ENCODE data around the gene SUPT5H. TPM values are rescaled to one million over a fixed set of nuclear protein-coding genes. Genes with fewer than 3 reads are reported as not detected.

SUPT5H gene
- total and polyA plus RNA-seq, 2 experiments from 2014 or later, result 71.6 to 184 TPM

- WGBS (ENCODE audit: low lambda C conversion rate, missing lambda C conversion rate), result 89% methylated on average over 7 of the region's 7 CpGs
- TF ChIP-seq, protein P1, sequence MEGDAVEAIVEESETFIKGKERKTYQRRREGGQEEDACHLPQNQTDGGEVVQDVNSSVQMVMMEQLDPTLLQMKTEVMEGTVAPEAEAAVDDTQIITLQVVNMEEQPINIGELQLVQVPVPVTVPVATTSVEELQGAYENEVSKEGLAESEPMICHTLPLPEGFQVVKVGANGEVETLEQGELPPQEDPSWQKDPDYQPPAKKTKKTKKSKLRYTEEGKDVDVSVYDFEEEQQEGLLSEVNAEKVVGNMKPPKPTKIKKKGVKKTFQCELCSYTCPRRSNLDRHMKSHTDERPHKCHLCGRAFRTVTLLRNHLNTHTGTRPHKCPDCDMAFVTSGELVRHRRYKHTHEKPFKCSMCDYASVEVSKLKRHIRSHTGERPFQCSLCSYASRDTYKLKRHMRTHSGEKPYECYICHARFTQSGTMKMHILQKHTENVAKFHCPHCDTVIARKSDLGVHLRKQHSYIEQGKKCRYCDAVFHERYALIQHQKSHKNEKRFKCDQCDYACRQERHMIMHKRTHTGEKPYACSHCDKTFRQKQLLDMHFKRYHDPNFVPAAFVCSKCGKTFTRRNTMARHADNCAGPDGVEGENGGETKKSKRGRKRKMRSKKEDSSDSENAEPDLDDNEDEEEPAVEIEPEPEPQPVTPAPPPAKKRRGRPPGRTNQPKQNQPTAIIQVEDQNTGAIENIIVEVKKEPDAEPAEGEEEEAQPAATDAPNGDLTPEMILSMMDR (IDR thresholded peaks at IDR 0.05; ENCODE audit: poor library complexity), result no peak
- no peak for TF ChIP-seq EZH2phosphoT487 (IDR thresholded peaks at IDR 0.05; ENCODE audit: low read depth, severe bottlenecking, unreplicated experiment)
- no peak for TF ChIP-seq EZH2 (IDR thresholded peaks at IDR 0.05; ENCODE audit: borderline replicate concordance)
- Histone ChIP-seq H3K4me1 (ENCODE audit: insufficient read depth) (no peaks in the 10 kb centered on the region), H3K27ac (no peak overlapping the region), H3K4me3 (no peak overlapping the region), H3K27me3 (no peaks in the 10 kb centered on the region), H2AFZ (no peak overlapping the region), H3K4me2 (no peak overlapping the region), H4K20me1 (ENCODE audit: insufficient read depth, poor library complexity, severe bottlenecking) (no peaks in the 10 kb centered on the region), H3K9me3 (ENCODE audit: low read depth) (no peaks in the 10 kb centered on the region), H3K9me2 (replicated peaks; ENCODE audit: insufficient read depth) (no peaks in the 10 kb centered on the region), H3K36me3 (replicated peaks; ENCODE audit: insufficient read depth, low read depth) (no peaks in the 10 kb centered on the region), H3K79me2 (no peaks in the 10 kb centered on the region)
- no peak for DNase-seq (ENCODE audit: low spot score)
Measured at GRCh38 chr19:39470724-39471339, 25.4 kb downstream of the SUPT5H start.

DNA sequence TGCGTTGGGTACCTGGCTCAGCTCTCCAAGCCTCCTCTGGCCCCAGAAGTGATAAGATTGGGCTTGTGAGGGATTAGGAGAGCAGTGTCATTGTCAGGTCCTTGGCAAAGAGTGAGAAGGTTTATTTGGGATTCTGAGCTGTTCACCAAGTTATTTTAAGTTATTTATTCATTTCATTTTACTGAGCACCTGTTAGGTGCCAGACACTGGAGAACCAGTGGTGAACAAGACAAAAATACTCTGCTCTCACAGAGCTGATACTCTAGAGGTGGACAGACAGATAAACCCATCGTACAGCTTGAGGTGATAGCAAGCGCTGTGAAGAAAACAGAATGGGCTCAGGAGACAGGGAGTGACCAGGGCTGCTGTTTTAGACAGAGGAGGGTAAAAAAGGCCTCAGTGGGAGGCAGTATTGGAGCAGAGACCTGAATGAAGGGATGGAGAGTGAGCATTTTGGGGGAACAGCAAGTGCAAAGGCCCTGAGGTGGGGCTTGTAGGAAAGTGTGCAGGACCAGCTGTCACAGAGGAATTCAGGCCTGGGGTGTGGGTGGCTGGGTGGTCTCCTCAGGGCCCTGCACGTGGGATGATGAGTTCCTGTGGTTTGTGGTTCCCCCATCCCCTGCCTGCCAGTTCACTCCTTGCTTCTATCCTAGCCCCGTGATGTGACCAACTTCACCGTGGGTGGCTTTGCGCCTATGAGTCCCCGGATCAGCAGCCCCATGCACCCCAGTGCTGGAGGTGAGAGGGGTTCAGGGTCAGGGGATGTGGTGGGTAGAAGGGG, 26.6 kb downstream of the SUPT5H start:
- H3K4me1 ChIP-seq (ENCODE audit: insufficient read depth), result no peaks in the 10 kb centered on the region
- no peaks in the 10 kb centered on the region for H3K9me2 ChIP-seq (replicated peaks; ENCODE audit: insufficient read depth)
- TF ChIP-seq EZH2phosphoT487 (IDR thresholded peaks at IDR 0.05; ENCODE audit: low read depth, severe bottlenecking, unreplicated experiment) (no peak), EZH2 (IDR thresholded peaks at IDR 0.05; ENCODE audit: borderline replicate concordance) (no peak)
- TF ChIP-seq, protein P1 (IDR thresholded peaks at IDR 0.05; ENCODE audit: poor library complexity), result no peak
- H3K4me2 ChIP-seq, result no peak overlapping the region
- H2AFZ ChIP-seq, result no peak overlapping the region
- no peak overlapping the region for H3K27ac ChIP-seq
- 95% methylated on average over 8 of the region's 8 CpGs for WGBS (ENCODE audit: low lambda C conversion rate, missing lambda C conversion rate)
- no peaks in the 10 kb centered on the region for H4K20me1 ChIP-seq (ENCODE audit: insufficient read depth, poor library complexity, severe bottlenecking)
- no peaks in the 10 kb centered on the region for H3K27me3 ChIP-seq
- no peak for DNase-seq (ENCODE audit: low spot score)
- no peaks in the 10 kb centered on the region for H3K9me3 ChIP-seq (ENCODE audit: low read depth)
- H3K79me2 ChIP-seq, result no peaks in the 10 kb centered on the region
- H3K4me3 ChIP-seq, result no peak overlapping the region
- H3K36me3 ChIP-seq (replicated peaks; ENCODE audit: insufficient read depth, low read depth), result no peaks in the 10 kb centered on the region

GRCh38 chr19:39472746-39473442, 27.5 kb downstream of the SUPT5H start:
- Histone ChIP-seq H3K9me3 (ENCODE audit: low read depth) (no peaks in the 10 kb centered on the region), H3K79me2 (no peaks in the 10 kb centered on the region), H3K27ac (no peak overlapping the region), H3K4me1 (ENCODE audit: insufficient read depth) (no peaks in the 10 kb centered on the region), H2AFZ (no peak overlapping the region), H3K27me3 (no peaks in the 10 kb centered on the region), H3K4me2 (no peak overlapping the region), H3K4me3 (no peak overlapping the region), H3K36me3 (replicated peaks; ENCODE audit: insufficient read depth, low read depth) (no peaks in the 10 kb centered on the region), H4K20me1 (ENCODE audit: insufficient read depth, poor library complexity, severe bottlenecking) (no peaks in the 10 kb centered on the region), H3K9me2 (replicated peaks; ENCODE audit: insufficient read depth) (no peaks in the 10 kb centered on the region)
- DNase-seq (ENCODE audit: low spot score), result no peak
- no peak for TF ChIP-seq EZH2phosphoT487 (IDR thresholded peaks at IDR 0.05; ENCODE audit: low read depth, severe bottlenecking, unreplicated experiment)
- TF ChIP-seq, protein P1 (IDR thresholded peaks at IDR 0.05; ENCODE audit: poor library complexity), result no peak
- no peak for TF ChIP-seq EZH2 (IDR thresholded peaks at IDR 0.05; ENCODE audit: borderline replicate concordance)
- 90% methylated on average over 25 of the region's 32 CpGs for WGBS (ENCODE audit: low lambda C conversion rate, missing lambda C conversion rate)

All from hepatocyte (in vitro differentiated cells).